SK-N-MC (cell line): ENCODE data around the gene UBD.

Source experiments
- EZH2 ChIP-seq: fragments of 200-600 bp; sonication (generic); IDR thresholded peaks from one replicate; pipeline ENCODE4 v1.6.1; 2017; ENCODE audit warnings: antibody characterized with exemption
- FOXP2 ChIP-seq: optimal IDR thresholded peaks from 2 replicates; pipeline ENCODE3; 2011; ENCODE audit warnings: mild to moderate bottlenecking, moderate library complexity; ENCODE audit not compliant: insufficient read depth; ENCODE audit errors: extremely low read length, control extremely low read depth

DNA sequence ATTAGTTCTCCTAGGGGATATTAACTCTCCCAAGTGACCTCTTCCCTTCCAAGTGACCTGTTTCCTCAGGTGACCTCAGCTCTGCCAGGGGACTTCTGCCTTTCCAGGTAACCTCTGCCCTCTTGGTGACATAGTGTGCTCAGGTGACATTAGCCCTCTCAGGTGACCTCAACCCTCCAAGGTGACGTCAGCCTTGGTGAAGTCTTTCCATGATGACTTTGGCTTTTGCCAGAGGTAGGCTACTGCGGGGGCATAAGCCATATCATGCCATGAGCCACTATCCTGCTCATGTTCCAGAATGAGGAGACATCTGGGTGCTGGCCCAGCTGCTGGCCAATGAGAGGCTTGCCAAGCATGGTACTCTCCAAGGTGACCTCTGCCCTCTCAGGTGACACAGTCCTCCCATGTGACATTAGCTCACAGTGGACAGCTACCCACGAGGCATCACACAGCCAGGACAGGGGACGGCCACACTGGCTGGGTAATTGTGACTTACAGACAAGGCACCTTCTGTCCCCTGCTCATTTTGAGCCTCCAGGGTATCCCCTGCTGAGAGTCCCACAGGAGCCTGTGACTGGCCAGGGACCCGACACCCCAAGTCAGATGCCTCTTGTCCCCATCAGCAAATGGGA is 31.1 kb downstream of the UBD start:
- TF ChIP-seq FOXP2 (no peak), EZH2 (no peak)
